HG03095 (cell line): ENCODE data around the gene TNNC1.

Source experiments
- ATAC-seq: cut with Tn5 transposase; IDR thresholded peaks from one replicate; pipeline ENCODE4 v1.9.1; 2021; ENCODE audit warnings: moderate library complexity; ENCODE audit not compliant: unreplicated experiment

TNNC1 gene

DNA sequence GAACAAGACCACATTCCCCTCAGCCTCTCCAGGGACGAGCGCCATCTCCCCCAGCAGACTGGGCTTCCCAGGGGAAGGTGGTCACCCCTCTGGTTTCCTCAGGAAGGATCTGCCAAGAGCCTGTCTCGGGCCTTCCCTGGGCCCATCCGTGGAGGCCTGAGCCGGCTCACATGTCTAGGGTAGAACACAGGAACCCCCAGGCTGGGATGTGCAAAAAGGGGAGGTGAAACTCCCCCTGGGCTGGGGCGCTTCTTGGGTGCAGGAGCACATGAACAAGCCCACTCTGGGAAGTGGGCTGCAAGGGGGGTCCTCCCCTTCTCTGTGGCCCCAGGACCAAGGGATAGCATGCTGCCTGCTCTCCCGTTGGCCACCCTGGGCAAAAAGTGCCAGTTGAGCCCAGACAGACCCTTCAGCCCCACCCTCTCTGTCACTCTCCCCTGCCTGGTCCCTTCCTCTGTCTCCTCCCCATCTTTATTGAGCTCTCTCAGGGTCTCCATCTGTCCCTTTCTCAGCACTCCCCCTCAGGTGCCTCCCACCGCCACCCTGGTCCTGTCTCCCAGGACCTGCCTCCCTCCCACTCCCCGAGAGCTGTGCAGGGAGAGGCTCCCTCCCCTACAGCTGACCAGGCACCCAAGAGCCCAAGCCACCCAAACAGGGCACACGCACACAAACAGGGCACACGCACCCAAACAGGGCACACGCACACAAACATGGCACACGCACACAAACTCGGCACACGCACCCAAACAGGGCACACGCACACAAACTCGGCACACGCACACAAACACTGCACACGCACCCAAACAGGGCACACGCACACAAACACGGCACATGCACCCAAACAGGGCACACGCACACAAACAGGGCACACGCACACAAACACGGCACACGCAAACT, 9.8 kb downstream of the TNNC1 start:
- no peak for ATAC-seq

DNA sequence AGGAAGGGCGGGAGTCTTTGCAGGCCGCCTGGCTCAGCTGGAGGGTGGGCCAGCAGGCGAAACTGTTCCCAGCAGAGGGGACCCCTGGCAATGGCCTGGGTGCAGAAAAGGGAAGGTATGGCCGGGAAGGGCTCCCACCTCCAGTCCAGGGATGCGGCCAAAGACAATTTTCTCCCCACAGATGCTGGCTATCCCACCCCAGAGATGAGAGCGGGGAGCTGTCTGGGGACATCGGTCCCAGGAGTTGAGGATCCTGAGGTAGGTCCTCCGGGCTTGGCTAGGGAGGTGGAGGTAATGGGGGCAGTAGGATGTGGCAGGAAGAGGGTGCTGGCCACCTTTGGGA, 10.6 kb downstream of the TNNC1 start:
- no peak for ATAC-seq

GRCh38 chr3:52442409-52443267, 11.2 kb downstream of the TNNC1 start:
- no peak for ATAC-seq

GRCh38 chr3:52441772-52442332, 12.0 kb downstream of the TNNC1 start:
- ATAC-seq: no peak

GRCh38 chr3:52441091-52441771, 12.6 kb downstream of the TNNC1 start:
- ATAC-seq: no peak

- ATAC-seq: no peak
Measured at GRCh38 chr3:52440671-52441070, 13.2 kb downstream of the TNNC1 start.

GRCh38 chr3:52440249-52440551, 13.6 kb downstream of the TNNC1 start:
- no peak for ATAC-seq

DNA sequence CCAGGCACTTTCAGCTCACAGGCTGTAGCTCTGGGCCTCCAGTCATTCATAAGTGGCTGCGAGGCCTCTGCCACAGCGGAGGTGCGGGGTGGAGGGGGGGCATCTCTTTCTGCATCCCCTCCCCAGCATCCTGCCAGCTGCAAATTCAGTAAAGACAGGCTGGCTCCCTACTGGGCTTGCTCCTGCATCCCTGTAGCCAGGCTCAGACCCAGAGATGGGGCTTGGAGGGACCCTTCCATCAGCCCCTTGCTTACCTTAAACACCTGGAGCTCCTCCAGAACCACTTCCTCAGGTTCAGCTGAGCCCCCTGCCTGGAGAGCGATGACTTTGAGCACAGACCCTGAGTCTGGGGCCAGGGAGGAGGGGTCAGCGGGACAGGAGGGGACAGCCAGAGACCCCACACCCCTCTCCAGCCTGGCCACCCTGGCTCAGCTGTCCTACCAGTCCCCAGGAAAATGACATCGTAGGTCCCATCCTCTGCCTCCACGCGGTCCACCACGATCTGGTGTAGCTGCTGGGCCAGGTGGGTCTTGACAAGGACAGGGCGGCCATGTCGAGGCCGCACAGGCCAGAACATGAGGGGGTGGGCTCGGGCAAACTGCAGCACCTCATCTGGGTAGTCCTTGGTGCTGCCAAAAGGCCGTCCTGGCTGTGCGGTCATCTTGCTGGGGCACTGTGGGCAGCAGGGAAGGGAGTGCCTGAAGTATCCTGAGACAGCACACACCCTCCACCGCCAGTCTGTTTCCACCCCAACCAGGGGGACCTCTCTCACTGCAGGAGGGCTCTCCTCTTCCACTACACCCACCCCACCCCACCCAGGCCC, 14.2 kb downstream of the TNNC1 start:
- no peak for ATAC-seq

DNA sequence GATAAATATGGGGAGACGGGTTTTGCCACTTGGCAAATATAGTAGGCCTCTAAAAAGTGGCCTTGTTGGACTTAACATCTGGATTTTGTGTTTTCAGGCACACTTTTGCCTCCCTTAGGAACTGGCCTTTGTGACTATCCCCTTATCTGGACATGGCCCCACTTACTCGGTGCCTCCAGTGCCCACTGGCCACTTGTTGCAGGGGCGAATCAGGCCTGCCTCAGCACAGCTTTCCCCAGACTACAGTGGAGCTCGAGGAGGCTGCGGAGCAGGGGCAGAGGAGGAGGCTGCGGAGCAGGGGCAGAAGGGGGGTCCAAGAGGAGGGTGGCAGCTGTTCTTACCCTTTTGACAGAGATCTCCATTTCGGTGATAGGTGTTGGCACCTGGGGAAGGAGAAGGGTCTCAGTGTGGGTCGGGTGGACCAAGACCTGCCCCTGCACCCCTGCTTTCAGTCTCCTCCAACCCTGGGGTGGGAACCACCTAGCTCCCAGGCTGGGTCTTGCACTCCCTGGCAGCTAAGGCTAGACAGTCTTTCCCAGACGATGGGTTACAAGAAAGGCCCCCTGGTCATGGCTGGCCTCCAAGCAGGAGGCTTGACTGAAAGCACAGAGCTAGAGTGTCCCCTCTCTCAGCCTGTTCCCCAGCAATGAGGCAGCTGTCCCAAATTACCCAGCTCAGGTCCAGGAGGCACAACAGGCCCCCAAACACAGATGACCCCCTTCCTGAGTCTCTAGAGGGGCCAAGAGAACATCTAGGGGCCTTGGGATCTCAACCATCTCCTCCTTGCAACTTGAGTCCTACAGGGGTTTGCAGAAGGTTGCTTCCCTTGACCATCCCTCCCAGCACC, 15.0 kb downstream of the TNNC1 start:
- no peak for ATAC-seq

DNA sequence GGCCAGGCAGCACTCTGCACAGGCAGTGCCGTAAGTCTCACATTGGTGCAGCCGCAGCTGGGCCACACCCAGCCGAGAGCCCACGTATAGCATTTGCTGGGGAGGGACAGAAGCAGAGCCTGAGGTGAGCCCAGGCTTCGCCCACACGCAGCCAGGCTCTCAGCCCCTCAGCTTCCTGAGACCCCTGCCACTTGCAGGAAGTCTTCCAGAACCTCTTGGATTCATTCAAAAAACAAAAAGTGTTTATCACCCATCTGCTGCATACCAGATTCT, 15.8 kb downstream of the TNNC1 start:
- no peak for ATAC-seq

DNA sequence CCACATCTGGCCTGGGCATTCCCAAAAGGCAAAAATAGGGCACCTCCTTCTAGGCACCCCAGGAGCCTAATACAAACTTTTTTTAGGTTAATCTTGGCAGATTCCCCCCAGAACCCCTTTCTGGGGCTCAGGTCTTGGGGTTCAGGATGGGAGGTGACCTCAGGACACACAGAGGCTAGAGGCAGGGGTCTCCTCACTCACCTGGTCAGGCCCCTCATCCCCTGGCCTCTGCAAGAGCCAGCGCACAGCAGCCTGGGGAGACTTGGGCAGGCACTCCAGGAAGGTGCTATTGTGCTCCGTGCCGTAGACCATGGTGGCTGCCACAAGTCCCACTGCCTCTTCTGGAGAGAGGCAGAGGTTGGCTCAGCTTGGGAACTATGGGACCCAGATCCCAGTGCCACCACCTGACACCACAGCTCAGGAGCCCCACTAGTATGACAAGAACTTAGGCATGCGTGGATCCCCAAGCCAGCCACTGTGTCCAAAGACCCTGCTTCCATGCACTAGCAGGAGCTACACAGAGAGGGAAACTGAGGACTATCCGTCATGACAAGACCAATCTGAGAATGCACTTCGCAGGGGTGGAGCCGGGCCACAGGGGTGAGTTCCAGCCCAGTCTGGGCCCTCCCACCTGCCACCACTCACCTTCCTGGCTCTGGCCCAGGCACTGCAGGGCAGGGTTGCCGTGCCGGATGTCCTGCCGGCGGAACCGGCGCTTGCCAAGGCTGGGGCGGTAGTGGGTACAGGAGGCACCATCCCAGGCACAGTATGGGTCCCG, 16.3 kb downstream of the TNNC1 start:
- ATAC-seq: no peak

DNA sequence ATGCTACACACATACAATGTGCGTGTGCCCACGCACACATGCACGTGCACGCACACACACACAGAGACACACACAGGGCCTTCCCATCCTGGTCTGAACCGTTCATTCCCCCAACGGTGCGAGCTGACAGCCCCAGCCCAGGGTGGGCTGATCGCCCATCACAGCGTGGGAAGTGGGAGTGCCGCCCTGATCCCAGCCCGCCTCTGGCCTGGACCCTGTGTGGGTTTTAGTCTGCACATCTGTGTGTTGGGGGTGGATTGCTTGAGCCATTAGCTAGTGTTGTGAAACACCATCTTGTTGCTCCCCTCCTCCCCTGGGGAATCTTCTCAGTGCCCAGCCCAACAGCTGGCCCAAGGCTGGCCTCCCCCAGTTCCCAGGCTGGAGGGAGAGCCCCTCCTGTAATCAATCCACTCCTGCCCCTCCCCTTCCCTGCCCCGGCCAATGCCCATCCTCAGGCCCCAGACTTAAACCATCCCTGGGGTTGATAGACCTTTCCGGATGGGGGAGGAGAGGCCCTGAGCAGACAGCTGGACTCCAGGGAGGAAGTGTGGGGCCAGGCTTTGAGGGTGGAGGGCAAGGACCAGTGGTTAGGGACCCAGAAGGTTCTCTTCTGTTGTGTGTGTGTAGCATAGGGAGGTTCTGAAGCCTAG, 17.2 kb downstream of the TNNC1 start:
- no peak for ATAC-seq

DNA sequence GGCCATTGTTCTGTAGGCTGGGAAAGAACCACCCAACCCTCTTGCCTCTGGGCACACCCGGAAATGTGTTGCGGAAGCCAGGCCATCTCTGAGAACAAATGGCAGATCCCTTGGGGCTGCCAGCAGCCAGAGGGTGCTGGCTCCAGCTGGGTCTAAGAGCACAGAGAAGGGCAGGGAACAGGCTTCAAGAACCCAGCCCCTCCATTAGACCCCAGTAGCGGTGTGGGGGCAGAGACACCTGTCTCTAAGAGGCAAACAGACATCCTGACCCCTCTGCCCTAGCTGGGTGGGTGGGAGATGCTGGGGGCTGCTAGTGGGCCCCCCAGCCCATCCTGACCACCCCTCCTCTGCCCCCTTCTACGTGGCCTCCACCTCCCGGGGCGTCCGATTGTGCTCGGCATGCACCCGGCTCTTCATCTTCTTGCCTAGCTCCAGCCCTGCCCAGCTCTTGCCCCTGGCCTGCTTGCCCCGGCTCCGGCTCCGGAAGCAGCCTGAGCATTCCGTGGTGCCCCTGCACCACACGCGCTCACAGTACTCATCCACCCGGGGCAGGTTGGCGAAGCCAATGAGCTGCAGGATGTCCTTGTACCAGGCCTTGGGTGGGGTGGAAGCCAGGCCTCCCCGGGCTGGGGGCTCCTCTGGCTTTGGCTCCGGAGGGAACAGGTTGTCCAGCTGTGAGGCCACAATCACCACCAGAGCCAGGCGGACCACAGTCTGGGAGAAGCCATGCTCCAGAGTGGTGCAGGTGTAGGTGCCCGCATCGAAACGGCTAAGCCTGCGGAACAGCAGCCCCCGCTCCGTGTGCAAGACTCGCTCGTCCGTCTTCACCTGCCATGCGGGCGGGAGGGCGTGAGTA, 18.4 kb downstream of the TNNC1 start:
- ATAC-seq: no peak

DNA sequence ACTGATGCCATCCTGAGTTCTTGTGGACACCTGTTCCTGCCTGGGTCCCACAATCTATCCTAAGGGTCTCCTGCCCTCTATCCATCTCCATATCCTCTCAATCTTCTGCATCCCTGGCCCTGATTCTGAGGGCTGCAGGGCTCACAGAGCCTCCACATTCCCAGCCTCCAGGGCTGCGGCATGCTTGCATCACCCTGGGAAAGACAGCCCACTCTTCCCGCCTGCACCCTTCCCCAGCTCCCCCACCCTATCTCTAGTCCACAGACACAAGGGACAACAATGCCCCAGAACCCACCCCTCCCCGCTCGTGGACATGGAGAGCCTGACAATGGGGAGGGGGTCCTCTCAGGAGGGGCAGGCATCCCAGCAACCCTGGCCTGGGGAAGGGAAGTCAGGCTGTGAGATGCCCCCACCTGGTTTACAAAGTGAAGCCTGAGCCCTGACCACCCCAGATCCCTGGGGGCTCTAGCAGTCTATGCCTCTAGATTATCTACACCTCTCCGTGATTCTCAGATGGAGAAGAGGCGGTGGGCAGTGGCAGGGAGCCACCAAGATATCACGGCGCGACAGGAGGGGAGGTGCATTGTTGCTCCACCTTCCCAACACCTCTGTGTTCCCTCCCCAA, 19.2 kb downstream of the TNNC1 start:
- no peak for ATAC-seq

DNA sequence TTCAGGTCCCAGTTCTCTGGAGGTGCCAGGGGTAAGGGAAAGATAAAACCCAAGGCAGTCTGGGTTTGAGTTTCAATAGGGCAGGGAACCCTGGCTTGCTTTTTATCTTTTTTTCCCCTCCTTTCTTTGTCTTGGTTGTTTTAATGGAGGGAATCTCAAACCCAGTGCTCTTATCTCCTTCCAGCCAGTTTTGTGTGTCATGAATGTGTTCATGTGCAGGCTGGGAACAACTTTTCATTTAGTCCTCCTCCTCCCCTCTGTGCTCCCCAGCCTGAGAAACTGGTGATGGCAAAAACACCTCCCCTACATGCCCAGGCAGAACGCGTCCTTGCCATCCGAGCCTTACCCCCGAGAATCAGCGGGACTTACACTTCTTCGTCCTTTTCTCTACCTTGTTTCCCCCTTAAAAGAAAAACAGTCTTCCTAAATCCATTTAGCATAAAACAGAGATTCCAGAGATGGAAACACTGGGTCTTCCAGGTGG, 19.8 kb downstream of the TNNC1 start:
- ATAC-seq: no peak

DNA sequence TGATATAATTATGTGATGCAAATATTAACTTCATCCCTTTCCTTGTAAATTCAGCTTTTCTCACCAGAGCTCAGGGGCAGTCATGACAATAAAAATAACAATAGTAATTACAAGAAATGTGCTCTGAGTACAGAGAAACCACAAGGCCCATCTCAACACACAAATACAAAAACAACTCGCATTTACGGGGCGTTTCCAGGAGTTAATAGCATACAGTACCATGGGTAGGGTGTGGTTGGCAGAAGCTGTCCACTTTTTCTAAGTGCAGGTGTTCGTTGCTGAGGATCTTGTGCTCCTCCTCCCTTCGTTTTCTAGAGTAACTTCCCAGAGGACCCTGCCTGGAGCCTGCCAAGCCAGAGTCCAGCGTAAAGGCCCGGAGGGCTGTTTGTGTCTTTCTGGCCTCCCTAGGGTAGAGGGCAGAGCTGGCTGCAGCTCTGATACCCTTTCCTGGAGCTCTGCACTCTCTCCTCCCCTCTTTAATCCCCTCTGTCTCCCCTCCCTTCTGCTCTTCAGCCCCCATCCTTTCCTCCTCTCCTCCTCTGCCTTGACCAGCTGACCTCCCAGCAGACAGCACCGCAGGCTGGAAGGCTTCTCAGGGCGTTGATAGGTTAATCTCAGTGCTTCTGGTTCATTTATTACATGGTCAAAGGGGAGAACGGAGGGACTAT, 20.4 kb downstream of the TNNC1 start:
- no peak for ATAC-seq
